K562 (cell line): Measurements from ENCODE around the gene PARD6A. TPM values are rescaled to one million over a fixed set of nuclear protein-coding genes. Genes with fewer than 3 reads are reported as not detected.

ENCODE experiments used
- AFF4 ChIP-seq: sonication (generic); formaldehyde crosslinking; IDR thresholded peaks from 2 replicates; pipeline ENCODE4 v1.8.0; 2023; ENCODE audit warnings: mild to moderate bottlenecking, missing genetic modification reagents
- BHLHE40 ChIP-seq: IDR thresholded peaks from 2 replicates; pipeline ENCODE4 v1.6.1; 2011; ENCODE audit warnings: low read length, improper control_type of control experiment
- BRD4 ChIP-seq: fragments of 200-600 bp; sonication (generic); IDR thresholded peaks from 2 replicates; pipeline ENCODE4 v1.6.1; 2017; ENCODE audit warnings: inconsistent platforms
- CREM ChIP-seq: IDR thresholded peaks from 2 replicates; pipeline ENCODE4 v1.6.1; 2014; ENCODE audit warnings: antibody characterized with exemption, low read depth
- E4F1 ChIP-seq: fragments of 250-450 bp; sonication (Bioruptor Pico); IDR thresholded peaks from 2 replicates; pipeline ENCODE4 v1.5.0; 2021; ENCODE audit warnings: mild to moderate bottlenecking, borderline replicate concordance
- FOXP1 ChIP-seq: sonication (generic); formaldehyde crosslinking; IDR thresholded peaks from 2 replicates; pipeline ENCODE4 v1.8.0; 2022; ENCODE audit warnings: mild to moderate bottlenecking, missing genetic modification reagents
- LCOR ChIP-seq: sonication (generic); formaldehyde crosslinking; IDR thresholded peaks from 2 replicates; pipeline ENCODE4 v1.8.0; 2022; ENCODE audit warnings: mild to moderate bottlenecking, missing genetic modification reagents
- MCM5 ChIP-seq: fragments of 450-650 bp; IDR thresholded peaks from 2 replicates; pipeline ENCODE4 v1.6.1; 2016; ENCODE audit warnings: low read depth
- NR0B1 ChIP-seq: fragments of 450-650 bp; IDR thresholded peaks from one replicate; pipeline ENCODE4 v1.6.1; 2018; ENCODE audit warnings: mild to moderate bottlenecking, moderate library complexity; ENCODE audit not compliant: partially characterized antibody
- POLR2B ChIP-seq: fragments of 450-650 bp; IDR thresholded peaks from 2 replicates; pipeline ENCODE4 v1.6.1; 2018; ENCODE audit warnings: low read depth; ENCODE audit not compliant: partially characterized antibody
- PRMT5 ChIP-seq: sonication (generic); formaldehyde crosslinking; IDR thresholded peaks from 2 replicates; pipeline ENCODE4 v1.5.0; 2020; ENCODE audit warnings: missing genetic modification reagents
- PRPF4 ChIP-seq: fragments of 200-400 bp; formaldehyde crosslinking; IDR thresholded peaks from one replicate; pipeline ENCODE4 v1.6.1; 2017; ENCODE audit warnings: low read length, low read depth, mild to moderate bottlenecking; ENCODE audit not compliant: insufficient read depth, poor library complexity, severe bottlenecking
- SP2 ChIP-seq: IDR thresholded peaks from 2 replicates; pipeline ENCODE4 v1.6.1; 2011; ENCODE audit warnings: mild to moderate bottlenecking, low read depth, low read length, moderate library complexity; ENCODE audit not compliant: poor library complexity, severe bottlenecking; ENCODE audit errors: extremely low read depth
- STAT6 ChIP-seq: sonication (generic); formaldehyde crosslinking; IDR thresholded peaks from 2 replicates; pipeline ENCODE4 v1.8.1; 2023; ENCODE audit warnings: mild to moderate bottlenecking, missing genetic modification reagents
- ZBTB1 ChIP-seq: sonication (generic); formaldehyde crosslinking; IDR thresholded peaks from 2 replicates; pipeline ENCODE4 v1.8.1; 2023; ENCODE audit warnings: missing genetic modification reagents, low read depth, mild to moderate bottlenecking, borderline replicate concordance
- ZFPM2 ChIP-seq: fragments of 250-450 bp; sonication (Bioruptor Pico); IDR thresholded peaks from 2 replicates; pipeline ENCODE4 v1.5.1; 2022; ENCODE audit warnings: mild to moderate bottlenecking
- ZKSCAN3 ChIP-seq: fragments of 250-450 bp; sonication (Bioruptor Pico); IDR thresholded peaks from 2 replicates; pipeline ENCODE4 v1.4.0; 2020
- ZNF551 ChIP-seq: fragments of 250-450 bp; sonication (Bioruptor Pico); IDR thresholded peaks from 2 replicates; pipeline ENCODE4 v1.5.0; 2021; ENCODE audit warnings: mild to moderate bottlenecking, moderate library complexity
- ZNF583 ChIP-seq: fragments of 250-450 bp; sonication (Bioruptor Pico); IDR thresholded peaks from 2 replicates; pipeline ENCODE4 v1.4.0; 2020
- ZNF780A ChIP-seq: fragments of 250-450 bp; sonication (Bioruptor Pico); IDR thresholded peaks from 2 replicates; pipeline ENCODE4 v1.5.0; 2021; ENCODE audit warnings: mild to moderate bottlenecking
- polyA plus RNA-seq, 8 experiments: library from polyadenylated mRNA; depleted of rRNA in 4 of 8; stranded (reverse) in 5 of 8; unstranded in 3 of 8; fragments of >200 nt; fragmentation: Nextera tagmentation in 2 of 8; fragmentation: Illumina TruSeq in 1 of 8; extraction: Ambion mirVana in 2 of 8; extraction: Trizol in 1 of 8; gene quantifications; 2 replicates each; pipeline versions ENCODE4 v1.2.1 to v1.2.3, GENCODE V29; 2011 to 2014; ENCODE audit warnings: inconsistent platforms in 1 of 8, missing spikeins in 1 of 8
- total RNA-seq, 7 experiments: library from RNA; depleted of rRNA in 6 of 7; stranded (reverse); fragments of >200 nt in 6 of 7; fragmentation: Illumina TruSeq in 2 of 7; extraction: Trizol in 2 of 7; gene quantifications; 2 replicates each; pipeline versions ENCODE4 v1.2.1 to v1.2.3, GENCODE V29; 2011 to 2021; ENCODE audit warnings: low replicate concordance in 1 of 7

PARD6A gene
- total and polyA plus RNA-seq, 9 of the 15 experiments (the other 6 are each of a cell fraction or from before 2014, with no cell fraction given): 0.04 to 2.0 (median 0.44) TPM

DNA sequence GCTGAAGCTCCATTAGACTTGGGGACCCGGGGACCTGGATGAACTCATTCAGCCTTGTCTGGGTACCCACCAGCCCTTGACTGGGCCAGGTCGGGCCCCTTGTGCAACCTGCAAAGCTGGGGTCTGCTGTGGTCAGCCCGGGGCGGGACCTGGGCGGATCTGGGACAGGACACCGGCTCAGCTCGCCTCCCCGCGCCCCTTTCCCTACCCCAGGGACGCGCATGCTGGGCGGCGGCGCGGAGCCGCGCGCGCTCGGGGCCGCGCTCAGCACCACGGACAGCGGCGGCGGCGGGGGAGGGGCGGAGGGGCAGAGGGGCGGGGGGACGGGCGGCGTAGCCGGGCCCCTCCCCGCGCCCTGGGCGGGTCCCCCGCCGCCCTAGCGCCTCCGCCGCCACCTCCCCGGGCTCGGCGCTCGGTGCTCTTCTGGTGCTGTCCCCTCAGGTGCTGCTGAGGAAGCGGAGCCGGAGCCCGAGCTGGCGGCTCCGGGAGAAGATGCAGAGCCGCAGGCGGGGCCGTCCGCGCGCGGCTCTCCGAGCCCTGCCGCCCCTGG, 8.1 kb upstream of the PARD6A start (continued):
- TF ChIP-seq NR0B1 (no peak), ZNF583 (no peak), E4F1 (CRISPR knock-in tag) (no peak), BRD4 (no peak), POLR2B (no peak), STAT6 (CRISPR knock-in tag) (no peak), SP2 (no peak), CREM (peak; percentile 31; the same call in 1 of the 2 replicates), ZKSCAN3 (CRISPR knock-in tag) (no peak), PRPF4 (no peak), ZFPM2 (no peak), LCOR (CRISPR knock-in tag) (no peak), BHLHE40 (no peak), AFF4 (CRISPR knock-in tag) (no peak), ZNF551 (no peak), FOXP1 (CRISPR knock-in tag) (0 out of 2 replicates have a peak, but pooled peaks have one; percentile 35), ZNF780A (CRISPR knock-in tag) (no peak), ZBTB1 (CRISPR knock-in tag) (no peak), MCM5 (no peak), PRMT5 (CRISPR knock-in tag) (peak; percentile 84; the same call in 1 of the 2 replicates)
